MG63 (cell line): Measurements from ENCODE around the gene EPHX1. TPM values are rescaled to one million over a fixed set of nuclear protein-coding genes. Genes with fewer than 3 reads are reported as not detected.
"Not testable (repeated sequence)": the region's sequence is repeated elsewhere in the genome, so short reads cannot be mapped to it uniquely, and the experiment has no call there.

ENCODE experiments used
- DNase-seq: peaks from one replicate; pipeline ENCODE4 v3.0.0-alpha.2; 2020
- H3K27me3 ChIP-seq: fragments of 250-450 bp; sonication (Bioruptor Pico); 2 replicates; pipeline ENCODE4 v1.5.1; 2020; ENCODE audit warnings: mild to moderate bottlenecking, moderate library complexity
- H3K36me3 ChIP-seq: fragments of 250-450 bp; sonication (Bioruptor Pico); 2 replicates; pipeline ENCODE4 v1.5.1; 2020; ENCODE audit warnings: mild to moderate bottlenecking, moderate library complexity
- H3K4me3 ChIP-seq: fragments of 250-450 bp; sonication (Bioruptor Pico); 2 replicates; pipeline ENCODE4 v1.5.1; 2020; ENCODE audit warnings: mild to moderate bottlenecking, moderate library complexity
- H3K9me3 ChIP-seq: fragments of 250-450 bp; sonication (Bioruptor Pico); 2 replicates; pipeline ENCODE4 v1.5.1; 2020; ENCODE audit warnings: mild to moderate bottlenecking, moderate library complexity
- total RNA-seq: library from RNA; depleted of rRNA; stranded (reverse); fragments of >200 nt; shearing (Covaris generic); gene quantifications from 2 replicates; pipeline ENCODE4 v1.2.3, GENCODE V29; 2014; ENCODE audit warnings: low replicate concordance; rRNA removed

The EPHX1 gene
- total RNA-seq, result 80.7 and 111 TPM in 2 replicates

DNA sequence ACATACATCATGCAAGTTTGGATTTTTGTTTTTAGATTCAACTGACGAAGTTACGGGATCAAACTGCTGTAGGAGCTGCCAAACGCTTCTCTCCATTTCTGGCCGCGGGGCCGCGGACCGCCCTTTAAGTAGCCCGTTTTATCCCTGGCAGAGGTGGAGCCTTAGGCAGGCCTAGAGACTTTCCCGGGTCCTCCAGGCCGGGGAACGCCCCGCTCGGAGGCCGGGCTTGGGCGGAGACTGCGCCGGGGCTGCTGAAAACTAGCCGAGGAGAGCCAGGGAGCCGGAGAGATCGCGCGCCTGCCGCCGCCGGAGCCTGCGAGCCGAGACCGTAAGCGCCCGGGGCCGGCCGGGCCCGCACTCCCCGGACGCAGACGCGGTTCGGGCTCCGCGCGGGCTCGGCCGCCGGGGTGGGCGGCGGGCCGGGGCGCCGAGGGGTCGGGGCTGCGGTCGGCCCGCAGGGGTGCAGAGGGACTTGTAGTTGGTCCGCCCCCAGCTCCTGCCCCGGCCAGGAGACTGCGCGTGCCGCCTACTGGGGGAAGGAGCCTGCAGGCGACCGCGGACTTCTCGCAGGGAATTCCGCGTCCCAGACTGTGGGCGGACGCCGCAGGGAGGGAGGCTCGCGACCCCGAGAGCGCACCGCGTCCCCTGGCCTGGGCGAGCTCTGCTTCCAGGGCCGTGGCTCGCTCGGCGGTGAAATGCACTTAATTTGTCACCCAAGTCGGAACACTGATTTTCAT, at the start of gene EPHX1:
TSS of gene EPHX1 (plus strand) at position 283 of the 737 bp plus-strand sequence. CDS start 18,606 bp downstream, outside the sequence.
- peak; percentile 96 for DNase-seq
- Histone ChIP-seq H3K36me3 (peaks cover 17% of the 10 kb centered on the region; the same call in 1 of the 2 replicates), H3K9me3 (no peaks in the 10 kb centered on the region)

DNA sequence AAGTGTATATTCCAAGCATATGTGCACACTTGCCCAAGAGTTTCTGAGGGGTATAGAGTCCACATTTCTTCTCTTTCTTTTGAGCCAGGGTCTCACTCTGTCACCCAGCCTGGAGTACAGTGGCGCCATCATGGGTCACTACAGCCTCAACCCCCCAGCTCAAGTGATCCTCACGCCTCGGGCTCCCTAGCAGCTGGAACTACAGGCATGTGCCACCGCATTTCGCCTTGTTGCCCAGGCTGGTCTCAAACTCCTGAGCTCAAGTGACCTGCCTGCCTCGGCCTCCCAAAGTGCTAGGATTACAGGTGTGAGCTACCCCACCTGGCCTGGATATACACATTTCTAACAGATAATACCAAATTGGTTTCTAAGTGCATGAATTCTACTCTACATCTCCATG, 49.4 kb upstream of the EPHX1 start:
- DNase-seq, result no peak

More for the DNA sequence above, at the start of gene EPHX1:
- Histone ChIP-seq H3K27me3 (no peaks in the 10 kb centered on the region), H3K4me3 (peak within 1 kb of the TSS; percentile 64)

DNA sequence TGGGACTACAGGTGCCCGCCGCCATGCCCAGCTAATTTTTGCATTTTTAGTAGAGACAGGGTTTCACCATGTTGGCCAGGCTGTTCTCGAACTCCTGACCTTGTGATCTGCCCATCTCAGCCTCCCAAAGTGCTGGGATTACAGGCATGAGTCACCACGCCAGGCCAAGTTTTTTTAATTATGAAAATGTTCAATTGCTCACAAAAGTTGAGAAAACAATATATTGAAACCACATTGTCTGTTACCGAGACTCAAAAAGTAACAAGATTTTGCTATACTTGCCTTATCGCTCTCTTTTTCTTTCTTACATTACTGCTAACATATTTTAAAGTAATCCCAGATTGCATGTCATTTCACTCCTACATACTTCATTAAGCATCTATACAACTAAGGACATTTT, 48.5 kb upstream of the EPHX1 start:
- H3K4me3 ChIP-seq, DNase-seq, H3K9me3 ChIP-seq, H3K27me3 ChIP-seq, H3K36me3 ChIP-seq: not testable (repeated sequence)

More for the DNA sequence above, 49.4 kb upstream of the EPHX1 start:
- H3K27me3 ChIP-seq, result no peaks in the 10 kb centered on the region
- H3K4me3 ChIP-seq, result no peak overlapping the region
- H3K9me3 ChIP-seq, result no peaks in the 10 kb centered on the region
- H3K36me3 ChIP-seq, result no peaks in the 10 kb centered on the region

DNA sequence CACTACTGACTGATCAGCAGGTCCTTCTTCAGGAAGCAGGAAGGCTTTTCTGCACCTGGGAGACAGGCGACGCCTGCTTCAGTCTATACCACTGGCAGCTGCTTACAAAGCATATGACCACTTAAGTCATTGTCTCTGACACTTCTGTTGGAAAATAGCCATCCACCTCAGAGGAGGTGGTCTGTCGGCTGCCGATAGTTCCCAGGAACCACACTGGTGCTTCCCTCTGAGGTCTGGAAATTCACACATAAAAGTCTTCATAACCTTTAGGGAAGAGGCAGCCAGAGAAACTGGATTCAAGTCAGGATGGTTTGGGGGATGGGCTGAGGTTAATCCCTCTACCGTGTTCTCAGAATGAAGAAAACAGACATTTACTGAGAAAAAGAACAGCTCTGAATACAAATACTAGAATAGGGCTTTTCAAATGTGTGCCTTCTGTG, 47.9 kb upstream of the EPHX1 start:
- DNase-seq, result no peak
- no peaks in the 10 kb centered on the region for H3K36me3 ChIP-seq

GRCh38 chr1:225762444-225762843, 47.5 kb upstream of the EPHX1 start:
- no peak overlapping the region for H3K4me3 ChIP-seq
- H3K9me3 ChIP-seq, result no peaks in the 10 kb centered on the region
- H3K27me3 ChIP-seq, result no peaks in the 10 kb centered on the region
- peak; percentile 31 for DNase-seq
- H3K36me3 ChIP-seq, result no peaks in the 10 kb centered on the region

More for the DNA sequence above, 47.9 kb upstream of the EPHX1 start:
- Histone ChIP-seq H3K9me3 (no peaks in the 10 kb centered on the region), H3K4me3 (no peak overlapping the region), H3K27me3 (no peaks in the 10 kb centered on the region)

GRCh38 chr1:225763716-225764548, 46.0 kb upstream of the EPHX1 start:
- Histone ChIP-seq H3K9me3 (no peaks in the 10 kb centered on the region), H3K4me3 (no peak overlapping the region), H3K36me3 (no peaks in the 10 kb centered on the region), H3K27me3 (no peaks in the 10 kb centered on the region)
- DNase-seq, result peak; percentile 93

GRCh38 chr1:225765982-225766674, 43.8 kb upstream of the EPHX1 start:
- no peak for DNase-seq
- no peaks in the 10 kb centered on the region for H3K9me3 ChIP-seq
- no peaks in the 10 kb centered on the region for H3K36me3 ChIP-seq
- no peaks in the 10 kb centered on the region for H3K27me3 ChIP-seq
- H3K4me3 ChIP-seq, result no peak overlapping the region

DNA sequence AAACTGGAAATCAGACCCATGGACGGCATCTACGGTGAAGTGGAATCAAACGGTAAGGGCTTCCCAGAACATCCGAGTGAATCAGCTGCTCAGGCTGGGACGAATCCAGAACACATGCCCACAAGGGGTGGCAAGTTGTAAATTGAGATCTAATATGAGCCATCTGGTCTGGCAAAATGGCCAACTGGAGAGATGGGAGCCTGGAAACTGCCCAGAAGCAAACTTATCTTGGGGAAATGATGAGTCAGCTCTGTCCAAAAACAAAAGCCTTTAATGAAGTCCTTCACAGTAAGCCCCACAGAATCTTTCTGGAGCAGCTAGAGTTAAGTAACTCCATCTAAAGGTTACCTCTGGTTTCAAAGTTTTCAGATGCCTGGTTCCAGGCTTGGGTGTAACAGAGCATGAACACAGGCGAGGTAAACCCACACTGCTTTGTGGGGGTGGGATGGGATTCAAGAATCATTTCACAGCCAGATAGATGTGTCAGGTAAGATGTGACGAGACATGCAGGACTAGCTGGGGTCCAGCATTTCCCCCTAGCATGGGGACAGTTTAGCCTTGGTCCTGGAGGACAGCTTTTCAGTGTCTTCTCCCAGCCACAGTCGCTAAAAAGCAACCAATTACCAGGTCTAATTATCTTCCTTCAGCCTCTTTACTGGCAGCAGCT, 42.8 kb upstream of the EPHX1 start:
- Histone ChIP-seq H3K27me3 (no peaks in the 10 kb centered on the region), H3K36me3 (no peaks in the 10 kb centered on the region), H3K9me3 (no peaks in the 10 kb centered on the region), H3K4me3 (no peak overlapping the region)
- peak; percentile 97 for DNase-seq

GRCh38 chr1:225767634-225768540, 42.0 kb upstream of the EPHX1 start:
- H3K36me3 ChIP-seq, result no peaks in the 10 kb centered on the region
- H3K9me3 ChIP-seq, result no peaks in the 10 kb centered on the region
- peak; percentile 98 for DNase-seq
- no peak overlapping the region for H3K4me3 ChIP-seq
- no peaks in the 10 kb centered on the region for H3K27me3 ChIP-seq

DNA sequence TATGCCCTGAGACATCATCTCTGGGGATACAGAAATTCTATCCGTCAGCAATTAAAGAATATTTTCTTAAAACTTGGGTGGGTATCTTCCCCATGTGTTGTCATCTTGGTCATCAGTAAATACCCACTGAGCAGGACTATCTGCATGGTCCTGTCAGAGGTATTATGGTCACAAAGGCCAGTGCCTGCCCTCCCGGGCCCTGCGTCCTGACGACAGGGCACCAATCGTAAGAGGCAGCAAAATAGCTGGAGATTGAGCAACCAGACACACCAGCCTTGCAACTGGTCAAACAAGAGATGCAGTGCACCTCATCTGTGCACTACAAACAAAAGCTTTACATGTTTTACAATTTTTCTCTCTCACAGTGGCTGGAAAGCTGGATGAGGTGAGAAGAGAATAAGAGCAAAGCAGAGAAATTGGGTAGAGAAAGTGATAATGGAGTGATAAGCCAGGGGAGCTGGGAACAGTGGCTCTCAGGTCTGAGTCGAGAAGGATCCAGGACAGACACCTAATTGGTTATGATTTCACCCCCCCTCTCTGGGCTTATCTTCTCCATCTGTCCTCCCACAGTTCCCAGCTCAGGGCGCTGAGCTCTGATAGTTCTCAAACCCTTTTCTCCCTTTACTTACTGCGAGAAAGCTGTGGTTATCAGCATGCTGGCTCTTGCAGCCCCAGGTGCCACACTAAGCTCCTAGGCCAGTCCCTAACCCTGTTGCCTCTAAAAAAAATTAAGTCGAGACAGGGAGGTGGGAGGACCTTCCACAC, 41.1 kb upstream of the EPHX1 start:
- H3K4me3 ChIP-seq, result no peak overlapping the region
- H3K9me3 ChIP-seq, result no peaks in the 10 kb centered on the region
- H3K27me3 ChIP-seq, result no peaks in the 10 kb centered on the region
- no peaks in the 10 kb centered on the region for H3K36me3 ChIP-seq
- no peak for DNase-seq

- Histone ChIP-seq H3K27me3 (no peaks in the 10 kb centered on the region), H3K4me3 (no peak overlapping the region), H3K9me3 (no peaks in the 10 kb centered on the region), H3K36me3 (no peaks in the 10 kb centered on the region)
- DNase-seq, result no peak
Observed at GRCh38 chr1:225769687-225770086, 40.2 kb upstream of the EPHX1 start.

GRCh38 chr1:225770561-225771248, 39.2 kb upstream of the EPHX1 start:
- Histone ChIP-seq H3K4me3 (no peak overlapping the region), H3K36me3 (no peaks in the 10 kb centered on the region), H3K27me3 (no peaks in the 10 kb centered on the region), H3K9me3 (no peaks in the 10 kb centered on the region)
- no peak for DNase-seq

- Histone ChIP-seq H3K27me3 (no peaks in the 10 kb centered on the region), H3K36me3 (no peaks in the 10 kb centered on the region), H3K9me3 (no peaks in the 10 kb centered on the region), H3K4me3 (no peak overlapping the region)
- DNase-seq, result no peak
Observed at GRCh38 chr1:225771661-225772322, 38.1 kb upstream of the EPHX1 start.

- H3K9me3 ChIP-seq, result no peaks in the 10 kb centered on the region
- 0 out of 2 replicates have a peak overlapping the region, but pooled peaks have one; percentile 0 for H3K4me3 ChIP-seq
- DNase-seq, result peak; percentile 88
- H3K36me3 ChIP-seq, result no peaks in the 10 kb centered on the region
- H3K27me3 ChIP-seq, result no peaks in the 10 kb centered on the region
Observed at GRCh38 chr1:225772323-225772768, 37.6 kb upstream of the EPHX1 start.
